ENCODE results near the gene FAM135A. TPM values are rescaled to one million over a fixed set of nuclear protein-coding genes. Genes with fewer than 3 reads are reported as not detected.

FAM135A gene
- total and polyA plus RNA-seq, 2 of the 13 experiments (the other 11 are each of a cell fraction or from before 2014, with no cell fraction given) = 26.9 to 31.5 TPM

- 0 out of 2 replicates have a peak, but pooled peaks have one; percentile 78 for TF ChIP-seq ZBTB46 (CRISPR knock-in tag; IDR thresholded peaks at IDR 0.05; ENCODE audit: borderline replicate concordance)
- no peak for TF ChIP-seq MEIS2 (CRISPR knock-in tag; IDR thresholded peaks at IDR 0.05)
- peak; percentile 82 for TF ChIP-seq SRY (CRISPR knock-in tag; IDR thresholded peaks at IDR 0.05)
- TF ChIP-seq ZNF563 (CRISPR knock-in tag; IDR thresholded peaks at IDR 0.05) = peak; percentile 94
- TF ChIP-seq HES4 (CRISPR knock-in tag; IDR thresholded peaks at IDR 0.05; ENCODE audit: borderline replicate concordance) = peak; percentile 94
- peak; percentile 78; the same call in 1 of the 2 replicates for TF ChIP-seq HINFP (CRISPR knock-in tag; IDR thresholded peaks at IDR 0.05; ENCODE audit: low read depth)
- peak; percentile 45; the same call in 1 of the 2 replicates for TF ChIP-seq ELF1 (CRISPR knock-in tag; IDR thresholded peaks at IDR 0.05)
- peak; percentile 97 for TF ChIP-seq ZNF687 (CRISPR knock-in tag; IDR thresholded peaks at IDR 0.05)
- no peak for TF ChIP-seq RARG (CRISPR knock-in tag; IDR thresholded peaks at IDR 0.05; ENCODE audit: low read depth)
- no peak for TF ChIP-seq KLF9 (CRISPR knock-in tag; IDR thresholded peaks at IDR 0.05; ENCODE audit: low read depth)
- TF ChIP-seq TOPORS (CRISPR knock-in tag; IDR thresholded peaks at IDR 0.05) = peak; percentile 66; the same call in 1 of the 2 replicates
- peak; percentile 89; the same call in 1 of the 2 replicates for TF ChIP-seq ZNF775 (CRISPR knock-in tag; IDR thresholded peaks at IDR 0.05; ENCODE audit: borderline replicate concordance)
- TF ChIP-seq CREB3 (CRISPR knock-in tag; IDR thresholded peaks at IDR 0.05) = no peak
- TF ChIP-seq BCL6 (CRISPR knock-in tag; IDR thresholded peaks at IDR 0.05) = peak; percentile 2; the same call in 1 of the 2 replicates
- TF ChIP-seq RAD51 (IDR thresholded peaks at IDR 0.05; ENCODE audit: borderline replicate concordance) = no peak
- no peak for TF ChIP-seq ZNF496 (CRISPR knock-in tag; IDR thresholded peaks at IDR 0.05; ENCODE audit: insufficient replicate concordance)
- TF ChIP-seq ZNF3 (CRISPR knock-in tag; IDR thresholded peaks at IDR 0.05) = no peak
- no peak for TF ChIP-seq POLR2AphosphoS2 (IDR thresholded peaks at IDR 0.05; ENCODE audit: low read depth, low read length)
- no peak for TF ChIP-seq ZBTB39 (CRISPR knock-in tag; IDR thresholded peaks at IDR 0.05)
Measured at GRCh38 chr6:70566751-70567382, 153.6 kb downstream of the FAM135A start, which contains the start of gene SDHAF4 (continued).
